NCI-H1417 (cell line): ENCODE measurements around the gene DRC7.
"Not testable (repeated sequence)": the region's sequence is repeated elsewhere in the genome, so short reads cannot be mapped to it uniquely, and the experiment has no call there.

Experiments used
- DNase-seq, 3 experiments: peaks; one replicate each; lab custom pipeline; 2025; lab: John Stamatoyannopoulos, UW

DRC7 gene

GRCh38 chr16:57658878-57659674 lies 35.5 kb upstream of the DRC7 start:
- DNase-seq: no peak

- DNase-seq: no peak
These were observed 33.7 kb upstream of the DRC7 start for GRCh38 chr16:57660715-57661463.

- no peak for DNase-seq
These were observed 33.1 kb upstream of the DRC7 start for GRCh38 chr16:57661510-57661909.

- DNase-seq: no peak
These were observed 32.4 kb upstream of the DRC7 start for GRCh38 chr16:57661936-57662906.

- DNase-seq: no peak
These were observed 31.2 kb upstream of the DRC7 start for GRCh38 chr16:57663436-57663835.

GRCh38 chr16:57663917-57664661 lies 30.5 kb upstream of the DRC7 start:
- DNase-seq: no peak

GRCh38 chr16:57664662-57665025 lies 30.0 kb upstream of the DRC7 start:
- DNase-seq: no peak

GRCh38 chr16:57665541-57665940 lies 29.1 kb upstream of the DRC7 start:
- no peak for DNase-seq

GRCh38 chr16:57666353-57667047 lies 28.1 kb upstream of the DRC7 start:
- no peak for DNase-seq

GRCh38 chr16:57667048-57667525 lies 27.5 kb upstream of the DRC7 start:
- DNase-seq: no peak

GRCh38 chr16:57667526-57668262 lies 26.9 kb upstream of the DRC7 start:
- no peak for DNase-seq

GRCh38 chr16:57668263-57668571 lies 26.4 kb upstream of the DRC7 start, which contains the start of gene ADGRG3:
Gene ADGRG3 (plus strand): TSS chr16:57668306. CDS start chr16:57668348, 42 bp downstream.
- DNase-seq: no peak

GRCh38 chr16:57668630-57669475 lies 25.8 kb upstream of the DRC7 start:
- DNase-seq: no peak

- no peak for DNase-seq
These were observed 25.0 kb upstream of the DRC7 start for GRCh38 chr16:57669476-57670162.

GRCh38 chr16:57670196-57670595 lies 24.4 kb upstream of the DRC7 start:
- no peak for DNase-seq

- DNase-seq: not testable (repeated sequence)
These were observed 23.2 kb upstream of the DRC7 start for GRCh38 chr16:57671451-57671850.

GRCh38 chr16:57672416-57672815 lies 22.2 kb upstream of the DRC7 start:
- DNase-seq: no peak

GRCh38 chr16:57672824-57673223 lies 21.8 kb upstream of the DRC7 start:
- DNase-seq: no peak
